SK-N-SH (cell line): ENCODE data around the gene SH3PXD2B. TPM values are rescaled to one million over a fixed set of nuclear protein-coding genes. Genes with fewer than 3 reads are reported as not detected.

ENCODE experiments used
- CTCF ChIA-PET: fragments of 300-600, 350-600 bp; formaldehyde crosslinking; extraction: SDS; loops from one replicate; lab custom pipeline; 2021; lab: Yijun Ruan, JAX
- POLR2A ChIA-PET: fragments of 350-600 bp; sonication (Branson Sonifier 250); formaldehyde crosslinking; extraction: SDS; loops from one replicate; lab custom pipeline; 2020; ENCODE audit warnings: antibody characterized with exemption, inconsistent platforms; lab: Yijun Ruan, JAX
- DNase-seq: peaks from one replicate; pipeline ENCODE4 v3.0.0; 2012
- H2AFZ ChIP-seq: fragments of 200-600 bp; sonication (generic); 2 replicates; pipeline ENCODE4 v1.8.1; 2016; ENCODE audit warnings: antibody characterized with exemption, mild to moderate bottlenecking, low read depth
- H3F3A ChIP-seq: fragments of 200-600 bp; sonication (generic); replicated peaks from 2 replicates; pipeline ENCODE3; 2016; ENCODE audit warnings: antibody characterized with exemption, mild to moderate bottlenecking; ENCODE audit not compliant: insufficient read depth
- H3K27ac ChIP-seq, 2 experiments: fragments of 200-500 bp in 1 of 2; fragments of 200-600 bp in 1 of 2; sonication (Bioruptor generic) in 1 of 2; sonication (generic), shearing (Covaris generic) in 1 of 2; 2 replicates each; pipeline versions ENCODE4 v1.5.1 to v1.6.1; 2014 to 2016; ENCODE audit warnings: low read depth in 2 of 2, inconsistent platforms in 1 of 2, low read length in 1 of 2, mild to moderate bottlenecking in 1 of 2, mixed read lengths in 1 of 2
- H3K27me3 ChIP-seq: fragments of 200-600 bp; sonication (generic), shearing (Covaris generic); 2 replicates; pipeline ENCODE4 v1.6.1; 2016; ENCODE audit warnings: mixed run types; ENCODE audit not compliant: insufficient read depth
- H3K36me3 ChIP-seq, 2 experiments: fragments of 200-500 bp in 1 of 2; fragments of 200-600 bp in 1 of 2; sonication (Bioruptor generic) in 1 of 2; sonication (generic) in 1 of 2; replicated peaks in 1 of 2; 2 replicates each; pipeline versions ENCODE3 to v1.5.1; 2014 to 2016; ENCODE audit warnings: low read length in 1 of 2, mild to moderate bottlenecking in 1 of 2; ENCODE audit not compliant: insufficient read depth in 2 of 2, control insufficient read depth in 1 of 2
- H3K4me1 ChIP-seq, 2 experiments: fragments of 200-500 bp in 1 of 2; fragments of 200-600 bp in 1 of 2; sonication (Bioruptor generic) in 1 of 2; sonication (generic), shearing (Covaris generic) in 1 of 2; 2 replicates each; pipeline versions ENCODE4 v1.5.1 to v1.6.1; 2014 to 2016; ENCODE audit warnings: low read depth in 1 of 2, low read length in 1 of 2, mixed run types in 1 of 2; ENCODE audit not compliant: insufficient read depth in 2 of 2, control insufficient read depth in 1 of 2
- H3K4me2 ChIP-seq: fragments of 200-600 bp; sonication (generic), shearing (Covaris generic); 2 replicates; pipeline ENCODE4 v1.6.1; 2017; ENCODE audit warnings: mixed run types
- H3K4me3 ChIP-seq, 2 experiments: fragments of 200-500 bp in 1 of 2; fragments of 200-600 bp in 1 of 2; sonication (Bioruptor generic) in 1 of 2; sonication (generic), shearing (Covaris generic) in 1 of 2; 2 replicates each; pipeline versions ENCODE4 v1.5.1 to v1.8.1; 2014 to 2016; ENCODE audit warnings: low read depth in 2 of 2, inconsistent platforms in 1 of 2, low read length in 1 of 2, mild to moderate bottlenecking in 1 of 2, mixed read lengths in 1 of 2, moderate library complexity in 1 of 2
- H3K79me2 ChIP-seq: fragments of 200-600 bp; sonication (generic); 2 replicates; pipeline ENCODE4 v1.8.1; 2017; ENCODE audit warnings: mild to moderate bottlenecking; ENCODE audit not compliant: insufficient read depth
- H3K9ac ChIP-seq: fragments of 200-600 bp; sonication (generic); 2 replicates; pipeline ENCODE4 v1.6.1; 2017; ENCODE audit warnings: mixed run types
- H3K9me2 ChIP-seq: fragments of 200-600 bp; sonication (generic); 2 replicates; pipeline ENCODE4 v1.6.1; 2017; ENCODE audit warnings: mixed run types
- H3K9me3 ChIP-seq: fragments of 200-600 bp; sonication (generic); 2 replicates; pipeline ENCODE4 v1.6.1; 2017; ENCODE audit warnings: mixed run types, mild to moderate bottlenecking, moderate library complexity
- H4K20me1 ChIP-seq: fragments of 200-600 bp; sonication (generic); 2 replicates; pipeline ENCODE4 v1.6.1; 2017; ENCODE audit warnings: mild to moderate bottlenecking, mixed run types; ENCODE audit not compliant: insufficient read depth
- ELF1 ChIP-seq: IDR thresholded peaks from 2 replicates; pipeline ENCODE4 v1.4.0; 2012
- EP300 ChIP-seq, 2 experiments: IDR thresholded peaks; 2 replicates each; pipeline versions ENCODE4 v1.4.0 to v1.6.1; 2012; ENCODE audit warnings: borderline replicate concordance in 1 of 2, low read depth in 1 of 2, low read length in 1 of 2
- FOXJ3 ChIP-seq: sonication (generic); formaldehyde crosslinking; IDR thresholded peaks from 2 replicates; pipeline ENCODE4 v1.5.1; 2020; ENCODE audit warnings: mild to moderate bottlenecking, missing genetic modification reagents
- FOXM1 ChIP-seq: IDR thresholded peaks from 2 replicates; pipeline ENCODE4 v1.4.0; 2012; ENCODE audit warnings: low read depth, mild to moderate bottlenecking
- GABPA ChIP-seq: IDR thresholded peaks from 2 replicates; pipeline ENCODE4 v1.4.0; 2012; ENCODE audit warnings: low read depth, mild to moderate bottlenecking
- JUND ChIP-seq: IDR thresholded peaks from 2 replicates; pipeline ENCODE4 v1.4.0; 2012
- MXI1 ChIP-seq: IDR thresholded peaks from 2 replicates; pipeline ENCODE4 v1.6.1; 2012; ENCODE audit warnings: mild to moderate bottlenecking, low read depth, low read length, improper control_type of control experiment
- NFIC ChIP-seq: IDR thresholded peaks from 2 replicates; pipeline ENCODE4 v1.4.0; 2012; ENCODE audit warnings: borderline replicate concordance
- POLR2AphosphoS5 ChIP-seq: IDR thresholded peaks from 2 replicates; pipeline ENCODE4 v1.6.1; 2012; ENCODE audit warnings: low read depth, low read length
- RAD21 ChIP-seq: IDR thresholded peaks from 2 replicates; pipeline ENCODE4 v1.6.1; 2012; ENCODE audit warnings: mild to moderate bottlenecking, low read length
- RFX5 ChIP-seq: IDR thresholded peaks from 2 replicates; pipeline ENCODE4 v1.6.1; 2012; ENCODE audit warnings: mild to moderate bottlenecking, improper control_type of control experiment, low read length
- RXRA ChIP-seq: IDR thresholded peaks from 2 replicates; pipeline ENCODE4 v1.4.0; 2012; ENCODE audit warnings: low read depth, mild to moderate bottlenecking, borderline replicate concordance
- TAF1 ChIP-seq: IDR thresholded peaks from 2 replicates; pipeline ENCODE4 v1.6.1; 2012; ENCODE audit warnings: low read depth, mild to moderate bottlenecking, low read length, moderate library complexity, borderline replicate concordance
- TCF12 ChIP-seq: IDR thresholded peaks from 2 replicates; pipeline ENCODE4 v1.4.0; 2012
- TEAD4 ChIP-seq: IDR thresholded peaks from 2 replicates; pipeline ENCODE4 v1.4.0; 2012; ENCODE audit warnings: mild to moderate bottlenecking, borderline replicate concordance; ENCODE audit not compliant: insufficient read depth
- YY1 ChIP-seq: IDR thresholded peaks from 2 replicates; pipeline ENCODE4 v1.4.0; 2012; ENCODE audit warnings: low read depth, mild to moderate bottlenecking
- WGBS: methylation state at CpG from one replicate; pipeline ENCODE4 v1.1.6; 2017; ENCODE audit warnings: low lambda C conversion rate; 5-methylcytosine and 5-hydroxymethylcytosine counted together
- polyA plus RNA-seq, 3 experiments: library from polyadenylated mRNA; depleted of rRNA; stranded (reverse); fragments of >200 nt; gene quantifications; 2 replicates each; pipeline ENCODE4 v1.2.3, GENCODE V29; 2012
- TF ChIP-seq, protein P1 (sequence below): fragments of 150-350 bp; IDR thresholded peaks from 2 replicates; pipeline ENCODE4 v1.6.1; 2016; ENCODE audit warnings: mild to moderate bottlenecking, low read depth, low read length
- TF ChIP-seq, protein P2 (sequence below): IDR thresholded peaks from 2 replicates; pipeline ENCODE4 v1.4.0; 2012; ENCODE audit warnings: low read depth
- TF ChIP-seq, protein P3 (sequence below): IDR thresholded peaks from 2 replicates; pipeline ENCODE4 v1.4.0; 2012; ENCODE audit warnings: low read depth, borderline replicate concordance
- TF ChIP-seq, protein P4 (sequence below): fragments of 200-600 bp; sonication (generic); IDR thresholded peaks from 2 replicates; pipeline ENCODE4 v1.6.1; 2017; ENCODE audit warnings: antibody characterized with exemption, mild to moderate bottlenecking, moderate library complexity

The SH3PXD2B gene
- polyA plus RNA-seq, 1 of the 3 experiments (the other 2 are of a cell fraction): 15.0 TPM

DNA sequence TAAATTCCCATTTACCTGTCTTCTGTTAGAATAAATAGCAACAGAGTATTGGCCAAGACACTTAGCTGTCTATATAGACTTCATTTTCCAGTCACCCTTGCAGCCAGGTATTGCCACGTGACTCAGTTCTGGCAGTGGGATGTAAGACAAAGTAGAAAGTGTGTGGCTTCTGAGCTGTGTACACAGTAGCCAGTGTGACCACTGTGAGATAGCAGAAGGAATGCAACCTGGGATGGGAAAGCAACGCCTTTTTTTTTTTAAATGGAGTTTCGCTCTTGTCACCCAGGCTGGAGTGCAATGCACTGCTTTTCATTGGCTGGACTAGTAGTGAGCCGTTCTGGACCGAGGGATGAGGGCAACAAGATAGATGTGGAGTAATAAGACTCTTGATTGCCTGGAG lies 106.2 kb downstream of the SH3PXD2B start:
- Histone ChIP-seq H3K4me3 (no peak overlapping the region), H3K27ac (no peak overlapping the region), H2AFZ (no peak overlapping the region), H3K4me2 (no peak overlapping the region), H3K27me3 (no peaks in the 10 kb centered on the region), H4K20me1 (no peaks in the 10 kb centered on the region), H3K36me3 (peaks cover 38 to 51% of the 10 kb centered on the region in 2 experiments), H3K9me3 (no peaks in the 10 kb centered on the region), H3K4me1 (no peaks in the 10 kb centered on the region), H3K79me2 (no peaks in the 10 kb centered on the region), H3K9ac (no peak overlapping the region), H3K9me2 (no peaks in the 10 kb centered on the region), H3F3A (no peaks in the 10 kb centered on the region)
- ChIA-PET POLR2A (no interaction called here), CTCF (interaction anchor here (1.4 kb wide), 1 partner anchor 103 kb away, joined by 3 read pairs; no protein-coding TSS in a partner anchor)
- TF ChIP-seq FOXM1 (no peak), EP300 (IDR thresholded peaks at IDR 0.05; ENCODE audit: borderline replicate concordance in 1 of 2, low read depth in 1 of 2, low read length in 1 of 2) (no peak), ELF1 (no peak), MXI1 (no peak), POLR2AphosphoS5 (no peak), RXRA (no peak), TEAD4 (no peak), JUND (no peak), GABPA (no peak), TAF1 (no peak), YY1 (no peak)
- TF ChIP-seq, protein P1, sequence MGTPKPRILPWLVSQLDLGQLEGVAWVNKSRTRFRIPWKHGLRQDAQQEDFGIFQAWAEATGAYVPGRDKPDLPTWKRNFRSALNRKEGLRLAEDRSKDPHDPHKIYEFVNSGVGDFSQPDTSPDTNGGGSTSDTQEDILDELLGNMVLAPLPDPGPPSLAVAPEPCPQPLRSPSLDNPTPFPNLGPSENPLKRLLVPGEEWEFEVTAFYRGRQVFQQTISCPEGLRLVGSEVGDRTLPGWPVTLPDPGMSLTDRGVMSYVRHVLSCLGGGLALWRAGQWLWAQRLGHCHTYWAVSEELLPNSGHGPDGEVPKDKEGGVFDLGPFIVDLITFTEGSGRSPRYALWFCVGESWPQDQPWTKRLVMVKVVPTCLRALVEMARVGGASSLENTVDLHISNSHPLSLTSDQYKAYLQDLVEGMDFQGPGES: no peak
- TF ChIP-seq, protein P2, sequence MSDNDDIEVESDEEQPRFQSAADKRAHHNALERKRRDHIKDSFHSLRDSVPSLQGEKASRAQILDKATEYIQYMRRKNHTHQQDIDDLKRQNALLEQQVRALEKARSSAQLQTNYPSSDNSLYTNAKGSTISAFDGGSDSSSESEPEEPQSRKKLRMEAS: no peak
- TF ChIP-seq, protein P3, sequence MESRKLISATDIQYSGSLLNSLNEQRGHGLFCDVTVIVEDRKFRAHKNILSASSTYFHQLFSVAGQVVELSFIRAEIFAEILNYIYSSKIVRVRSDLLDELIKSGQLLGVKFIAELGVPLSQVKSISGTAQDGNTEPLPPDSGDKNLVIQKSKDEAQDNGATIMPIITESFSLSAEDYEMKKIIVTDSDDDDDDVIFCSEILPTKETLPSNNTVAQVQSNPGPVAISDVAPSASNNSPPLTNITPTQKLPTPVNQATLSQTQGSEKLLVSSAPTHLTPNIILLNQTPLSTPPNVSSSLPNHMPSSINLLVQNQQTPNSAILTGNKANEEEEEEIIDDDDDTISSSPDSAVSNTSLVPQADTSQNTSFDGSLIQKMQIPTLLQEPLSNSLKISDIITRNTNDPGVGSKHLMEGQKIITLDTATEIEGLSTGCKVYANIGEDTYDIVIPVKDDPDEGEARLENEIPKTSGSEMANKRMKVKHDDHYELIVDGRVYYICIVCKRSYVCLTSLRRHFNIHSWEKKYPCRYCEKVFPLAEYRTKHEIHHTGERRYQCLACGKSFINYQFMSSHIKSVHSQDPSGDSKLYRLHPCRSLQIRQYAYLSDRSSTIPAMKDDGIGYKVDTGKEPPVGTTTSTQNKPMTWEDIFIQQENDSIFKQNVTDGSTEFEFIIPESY: no peak
- 94% methylated on average over 5 of the region's 5 CpGs for WGBS
- DNase-seq: no peak

DNA sequence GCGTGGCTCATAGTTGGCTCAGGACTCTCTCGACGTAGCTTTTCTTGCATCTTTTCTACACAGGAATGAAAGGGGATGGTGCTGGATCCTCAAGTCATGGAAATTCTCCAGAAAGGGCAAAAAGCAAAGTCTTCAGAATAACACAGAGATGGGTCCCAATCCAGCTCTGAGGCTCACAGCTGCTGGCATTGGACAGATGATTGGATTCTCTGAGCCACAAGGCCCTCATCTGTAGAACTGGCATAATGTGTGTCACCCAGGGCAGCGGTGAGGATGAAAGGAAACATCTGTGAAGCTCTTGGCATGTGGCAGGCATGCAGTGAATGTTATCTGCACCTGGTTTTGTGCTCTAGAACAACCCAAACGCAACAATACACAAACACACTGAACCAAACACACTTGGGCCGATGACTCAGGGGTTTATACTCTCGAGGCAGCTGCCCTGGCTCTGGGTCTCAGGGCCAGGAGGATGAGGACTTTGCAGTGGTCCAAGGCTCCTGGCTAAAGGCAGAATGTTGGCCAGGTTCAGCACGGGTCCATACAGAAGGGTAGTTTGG lies 106.8 kb downstream of the SH3PXD2B start:
- H3K79me2 ChIP-seq: no peaks in the 10 kb centered on the region
- TF ChIP-seq RAD21: no peak
- no peak for TF ChIP-seq NFIC
- no peak for TF ChIP-seq ELF1
- no peak for TF ChIP-seq TCF12
- no peak for TF ChIP-seq RFX5
- TF ChIP-seq GABPA: no peak
- TF ChIP-seq, protein P4, sequence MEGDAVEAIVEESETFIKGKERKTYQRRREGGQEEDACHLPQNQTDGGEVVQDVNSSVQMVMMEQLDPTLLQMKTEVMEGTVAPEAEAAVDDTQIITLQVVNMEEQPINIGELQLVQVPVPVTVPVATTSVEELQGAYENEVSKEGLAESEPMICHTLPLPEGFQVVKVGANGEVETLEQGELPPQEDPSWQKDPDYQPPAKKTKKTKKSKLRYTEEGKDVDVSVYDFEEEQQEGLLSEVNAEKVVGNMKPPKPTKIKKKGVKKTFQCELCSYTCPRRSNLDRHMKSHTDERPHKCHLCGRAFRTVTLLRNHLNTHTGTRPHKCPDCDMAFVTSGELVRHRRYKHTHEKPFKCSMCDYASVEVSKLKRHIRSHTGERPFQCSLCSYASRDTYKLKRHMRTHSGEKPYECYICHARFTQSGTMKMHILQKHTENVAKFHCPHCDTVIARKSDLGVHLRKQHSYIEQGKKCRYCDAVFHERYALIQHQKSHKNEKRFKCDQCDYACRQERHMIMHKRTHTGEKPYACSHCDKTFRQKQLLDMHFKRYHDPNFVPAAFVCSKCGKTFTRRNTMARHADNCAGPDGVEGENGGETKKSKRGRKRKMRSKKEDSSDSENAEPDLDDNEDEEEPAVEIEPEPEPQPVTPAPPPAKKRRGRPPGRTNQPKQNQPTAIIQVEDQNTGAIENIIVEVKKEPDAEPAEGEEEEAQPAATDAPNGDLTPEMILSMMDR: no peak
- no peak for TF ChIP-seq FOXJ3
- ChIA-PET POLR2A (no interaction called here), CTCF (interaction anchor here (1.0 to 2.5 kb wide), 3 partner anchors 9 to 350 kb away, joined by 3 to 12 read pairs (median 3); no protein-coding TSS in a partner anchor)
- no peak overlapping the region for H3K9ac ChIP-seq
- no peaks in the 10 kb centered on the region for H3K4me1 ChIP-seq
- no peaks in the 10 kb centered on the region for H3F3A ChIP-seq
- WGBS: 93% methylated on average over 8 of the region's 8 CpGs
- H4K20me1 ChIP-seq: no peaks in the 10 kb centered on the region
- H3K9me2 ChIP-seq: no peaks in the 10 kb centered on the region
- no peak overlapping the region for H3K4me2 ChIP-seq
- H3K27me3 ChIP-seq: no peaks in the 10 kb centered on the region
- H3K27ac ChIP-seq: no peak overlapping the region
- H3K9me3 ChIP-seq: no peaks in the 10 kb centered on the region
- H2AFZ ChIP-seq: no peak overlapping the region
- H3K4me3 ChIP-seq: no peak overlapping the region
- no peak for DNase-seq
- peaks cover 40 to 49% of the 10 kb centered on the region in 2 experiments for H3K36me3 ChIP-seq
